Ishikawa (cell line): ENCODE measurements around the gene TBC1D16.

Source experiments
- CEBPB ChIP-seq: IDR thresholded peaks from 2 replicates; pipeline ENCODE4 v1.6.1; 2012
- CREB1 ChIP-seq: IDR thresholded peaks from 2 replicates; pipeline ENCODE4 v1.6.1; 2012; ENCODE audit warnings: low read depth
- EGR1 ChIP-seq: IDR thresholded peaks from 2 replicates; pipeline ENCODE4 v1.6.1; 2012
- EP300 ChIP-seq: IDR thresholded peaks from 2 replicates; pipeline ENCODE4 v1.6.1; 2012; ENCODE audit warnings: borderline replicate concordance
- FOXM1 ChIP-seq: IDR thresholded peaks from 2 replicates; pipeline ENCODE4 v1.6.1; 2012; ENCODE audit warnings: low read depth, borderline replicate concordance
- NFIC ChIP-seq: IDR thresholded peaks from 2 replicates; pipeline ENCODE4 v1.6.1; 2012
- RAD21 ChIP-seq: IDR thresholded peaks from 2 replicates; pipeline ENCODE4 v1.6.1; 2012; ENCODE audit warnings: low read depth
- TAF1 ChIP-seq: IDR thresholded peaks from 2 replicates; pipeline ENCODE4 v1.6.1; 2012; ENCODE audit warnings: low read depth, mild to moderate bottlenecking
- TCF12 ChIP-seq: IDR thresholded peaks from 2 replicates; pipeline ENCODE4 v1.6.1; 2012; ENCODE audit warnings: low read depth
- TEAD4 ChIP-seq: IDR thresholded peaks from 2 replicates; pipeline ENCODE4 v1.6.1; 2012
- YY1 ChIP-seq: IDR thresholded peaks from 2 replicates; pipeline ENCODE4 v1.6.1; 2012; ENCODE audit warnings: low read depth
- ZBTB7A ChIP-seq: IDR thresholded peaks from 2 replicates; pipeline ENCODE4 v1.6.1; 2012; ENCODE audit warnings: low read depth
- TF ChIP-seq, protein P1 (sequence below): IDR thresholded peaks from 2 replicates; pipeline ENCODE4 v1.6.1; 2012
- TF ChIP-seq, protein P2 (sequence below): IDR thresholded peaks from 2 replicates; pipeline ENCODE4 v1.6.1; 2012; ENCODE audit warnings: low read depth, mild to moderate bottlenecking
- TF ChIP-seq, protein P3 (sequence below): IDR thresholded peaks from 2 replicates; pipeline ENCODE4 v1.6.1; 2012

Gene TBC1D16

DNA sequence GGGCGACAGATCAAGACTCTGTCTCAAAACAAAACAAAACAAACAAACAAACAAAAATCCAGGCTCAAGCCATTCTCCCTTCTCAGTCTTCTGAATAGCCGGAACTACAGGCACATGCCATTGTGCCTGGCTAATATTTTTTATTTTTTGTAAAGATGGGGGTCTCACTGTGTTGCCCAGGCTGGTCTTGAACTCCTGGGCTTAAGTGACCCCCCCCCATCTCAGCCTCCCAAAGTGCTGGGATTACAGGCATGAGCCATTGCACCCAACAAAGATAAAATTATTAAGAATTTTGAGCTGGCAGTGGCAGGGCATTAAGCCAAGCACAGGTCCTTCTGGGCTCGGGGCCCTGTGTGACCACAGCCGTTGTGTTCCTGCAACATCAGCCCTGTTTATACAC, 126.6 kb downstream of the TBC1D16 start:
- TF ChIP-seq FOXM1 (no peak), TAF1 (no peak), CREB1 (no peak), TEAD4 (no peak), ZBTB7A (no peak), TCF12 (no peak), EP300 (no peak), EGR1 (no peak)
- TF ChIP-seq, protein P1, sequence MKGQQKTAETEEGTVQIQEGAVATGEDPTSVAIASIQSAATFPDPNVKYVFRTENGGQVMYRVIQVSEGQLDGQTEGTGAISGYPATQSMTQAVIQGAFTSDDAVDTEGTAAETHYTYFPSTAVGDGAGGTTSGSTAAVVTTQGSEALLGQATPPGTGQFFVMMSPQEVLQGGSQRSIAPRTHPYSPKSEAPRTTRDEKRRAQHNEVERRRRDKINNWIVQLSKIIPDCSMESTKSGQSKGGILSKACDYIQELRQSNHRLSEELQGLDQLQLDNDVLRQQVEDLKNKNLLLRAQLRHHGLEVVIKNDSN, result no peak
- TF ChIP-seq, protein P2, sequence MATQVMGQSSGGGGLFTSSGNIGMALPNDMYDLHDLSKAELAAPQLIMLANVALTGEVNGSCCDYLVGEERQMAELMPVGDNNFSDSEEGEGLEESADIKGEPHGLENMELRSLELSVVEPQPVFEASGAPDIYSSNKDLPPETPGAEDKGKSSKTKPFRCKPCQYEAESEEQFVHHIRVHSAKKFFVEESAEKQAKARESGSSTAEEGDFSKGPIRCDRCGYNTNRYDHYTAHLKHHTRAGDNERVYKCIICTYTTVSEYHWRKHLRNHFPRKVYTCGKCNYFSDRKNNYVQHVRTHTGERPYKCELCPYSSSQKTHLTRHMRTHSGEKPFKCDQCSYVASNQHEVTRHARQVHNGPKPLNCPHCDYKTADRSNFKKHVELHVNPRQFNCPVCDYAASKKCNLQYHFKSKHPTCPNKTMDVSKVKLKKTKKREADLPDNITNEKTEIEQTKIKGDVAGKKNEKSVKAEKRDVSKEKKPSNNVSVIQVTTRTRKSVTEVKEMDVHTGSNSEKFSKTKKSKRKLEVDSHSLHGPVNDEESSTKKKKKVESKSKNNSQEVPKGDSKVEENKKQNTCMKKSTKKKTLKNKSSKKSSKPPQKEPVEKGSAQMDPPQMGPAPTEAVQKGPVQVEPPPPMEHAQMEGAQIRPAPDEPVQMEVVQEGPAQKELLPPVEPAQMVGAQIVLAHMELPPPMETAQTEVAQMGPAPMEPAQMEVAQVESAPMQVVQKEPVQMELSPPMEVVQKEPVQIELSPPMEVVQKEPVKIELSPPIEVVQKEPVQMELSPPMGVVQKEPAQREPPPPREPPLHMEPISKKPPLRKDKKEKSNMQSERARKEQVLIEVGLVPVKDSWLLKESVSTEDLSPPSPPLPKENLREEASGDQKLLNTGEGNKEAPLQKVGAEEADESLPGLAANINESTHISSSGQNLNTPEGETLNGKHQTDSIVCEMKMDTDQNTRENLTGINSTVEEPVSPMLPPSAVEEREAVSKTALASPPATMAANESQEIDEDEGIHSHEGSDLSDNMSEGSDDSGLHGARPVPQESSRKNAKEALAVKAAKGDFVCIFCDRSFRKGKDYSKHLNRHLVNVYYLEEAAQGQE, result no peak

DNA sequence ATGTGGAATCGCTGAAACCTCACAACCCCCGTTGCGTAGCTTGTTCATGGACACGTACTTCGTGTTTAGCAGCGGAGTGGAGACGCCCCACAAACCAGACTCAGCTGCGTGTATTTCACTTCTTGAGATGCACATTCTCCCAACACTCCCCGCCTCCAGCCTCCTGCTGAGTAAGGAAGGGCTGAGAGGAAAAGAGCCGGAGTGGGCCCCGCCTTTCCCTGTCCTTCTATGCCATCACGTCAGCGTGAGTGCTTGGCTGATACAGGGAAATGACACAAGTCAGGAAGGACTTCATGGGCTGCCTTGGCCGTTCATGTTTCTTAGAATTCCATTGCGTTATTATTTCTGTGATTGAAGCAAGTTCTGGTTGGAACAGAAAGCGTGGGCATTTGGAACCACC, 127.8 kb downstream of the TBC1D16 start:
- TF ChIP-seq FOXM1 (no peak), TEAD4 (no peak), CREB1 (no peak), CEBPB (no peak), RAD21 (no peak), TAF1 (no peak), ZBTB7A (no peak), TCF12 (no peak), NFIC (no peak), EP300 (no peak), YY1 (no peak), EGR1 (no peak)
- TF ChIP-seq, protein P1, result no peak
- TF ChIP-seq, protein P3, sequence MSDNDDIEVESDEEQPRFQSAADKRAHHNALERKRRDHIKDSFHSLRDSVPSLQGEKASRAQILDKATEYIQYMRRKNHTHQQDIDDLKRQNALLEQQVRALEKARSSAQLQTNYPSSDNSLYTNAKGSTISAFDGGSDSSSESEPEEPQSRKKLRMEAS, result no peak
- TF ChIP-seq, protein P2, result no peak

DNA sequence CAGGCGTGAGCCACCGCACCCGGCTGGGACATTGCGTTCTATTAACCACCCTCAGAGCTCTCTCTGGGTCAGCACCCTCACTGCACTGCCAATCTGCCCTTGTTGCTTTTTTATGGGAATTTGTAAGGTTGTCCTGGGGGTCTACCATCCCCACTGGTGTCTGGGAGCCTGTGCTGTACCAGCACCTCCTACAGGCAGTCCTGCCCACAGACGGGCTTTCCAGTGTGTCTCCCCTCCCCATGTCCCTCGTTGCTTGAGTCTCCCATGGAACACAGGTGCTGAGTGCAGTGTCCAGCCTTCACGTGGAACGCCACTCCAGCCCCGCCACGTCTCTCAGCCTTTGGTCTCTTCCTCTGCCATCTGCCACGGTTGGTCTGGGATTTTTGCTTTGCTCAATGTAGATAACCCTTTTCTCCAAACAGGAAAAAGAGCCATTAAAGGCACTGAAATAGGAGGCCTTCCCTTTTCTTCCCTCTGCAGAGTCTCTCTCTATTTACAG, 128.4 kb downstream of the TBC1D16 start:
- TF ChIP-seq FOXM1, result no peak
- no peak for TF ChIP-seq TEAD4
- TF ChIP-seq, protein P2, result no peak
- TF ChIP-seq TCF12, result no peak
- no peak for TF ChIP-seq EGR1
- no peak for TF ChIP-seq EP300
- TF ChIP-seq, protein P3, result no peak
- no peak for TF ChIP-seq CREB1
- no peak for TF ChIP-seq YY1
- no peak for TF ChIP-seq CEBPB
- TF ChIP-seq NFIC, result no peak
- no peak for TF ChIP-seq RAD21
- no peak for TF ChIP-seq ZBTB7A
- TF ChIP-seq TAF1, result no peak
- TF ChIP-seq, protein P1, result no peak

DNA sequence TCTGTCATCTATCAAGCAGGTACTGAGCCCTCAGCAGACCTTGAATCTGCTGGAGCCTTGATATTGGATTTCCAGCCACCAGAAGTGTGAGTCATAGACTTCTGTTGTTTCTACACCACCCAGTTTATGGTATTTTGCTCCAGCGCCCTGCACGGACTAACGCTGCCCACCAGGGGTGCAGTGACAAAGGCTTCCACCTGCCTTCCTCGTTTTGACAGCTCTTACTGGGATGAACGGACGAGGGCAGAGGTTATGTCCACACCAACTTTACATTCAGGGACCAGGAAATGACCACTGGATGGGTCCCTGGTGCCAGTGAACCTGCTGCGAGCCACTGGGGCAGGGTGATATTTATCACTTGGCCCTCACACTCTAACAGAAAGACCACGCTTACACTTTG, 129.8 kb downstream of the TBC1D16 start:
- TF ChIP-seq EP300, result 0 out of 2 replicates have a peak, but pooled peaks have one; percentile 28
- TF ChIP-seq, protein P3, result peak; percentile 82
- TF ChIP-seq RAD21, result peak; percentile 31; the same call in 1 of the 2 replicates
- no peak for TF ChIP-seq NFIC
- TF ChIP-seq CEBPB, result no peak
- no peak for TF ChIP-seq TCF12
- no peak for TF ChIP-seq TAF1
- no peak for TF ChIP-seq YY1
